Uterus (tissue), 4 donors: ENCODE data around the gene CLCA2. TPM values are rescaled to one million over a fixed set of nuclear protein-coding genes. Genes with fewer than 3 reads are reported as not detected.

ENCODE experiments used
- DNase-seq, 2 donors: peaks; one replicate each; pipeline ENCODE4 v3.0.0-alpha.2; 2019 to 2020
- H3K27ac ChIP-seq, 2 donors: fragments of 200-600 bp; sonication (generic); 1 replicate in 1 of 2; 2 replicates in 1 of 2; pipeline ENCODE4 v1.5.1; 2016 to 2018
- H3K27me3 ChIP-seq, 2 donors: fragments of 200-600 bp; sonication (generic); one replicate each; pipeline ENCODE4 v1.5.1; 2018 to 2019; ENCODE audit warnings: control low read depth in 1 of 2
- H3K36me3 ChIP-seq, 2 donors: fragments of 200-600 bp; sonication (generic); one replicate each; pipeline ENCODE4 v1.5.1; 2019; ENCODE audit warnings: control low read depth in 1 of 2
- H3K4me1 ChIP-seq, 2 donors: fragments of 200-600 bp; sonication (generic); one replicate each; pipeline ENCODE4 v1.5.1; 2018 to 2019; ENCODE audit warnings: control low read depth in 1 of 2
- H3K4me3 ChIP-seq, 2 donors: fragments of 200-600 bp; sonication (generic); 1 replicate in 1 of 2; 2 replicates in 1 of 2; pipeline ENCODE4 v1.5.1; 2018 to 2019; ENCODE audit warnings: mild to moderate bottlenecking in 1 of 2
- H3K9me3 ChIP-seq, 2 donors: fragments of 200-600 bp; sonication (generic); one replicate each; pipeline ENCODE4 v1.5.1; 2019; ENCODE audit warnings: control low read depth in 1 of 2
- CTCF ChIP-seq, 4 experiments: fragments of 200-600 bp in 2 of 4; fragments of 450-650 bp in 2 of 4; sonication (generic) in 2 of 4; IDR thresholded peaks; one replicate each; pipeline ENCODE4 v1.5.1; 2016 to 2019; ENCODE audit warnings: antibody characterized with exemption in 4 of 4, mild to moderate bottlenecking in 2 of 4, moderate library complexity in 1 of 4
- POLR2A ChIP-seq, 2 donors: fragments of 450-650 bp; IDR thresholded peaks; one replicate each; pipeline ENCODE4 v1.6.1; 2016; ENCODE audit warnings: antibody characterized with exemption in 2 of 2, mild to moderate bottlenecking in 1 of 2, moderate library complexity in 1 of 2
- intact Hi-C: fragments of 100-400 bp; cut with DNase I; formaldehyde crosslinking; loops from one replicate; pipeline ENCODE4 v1.15.1; 2023; ENCODE audit warnings: low total_unique reads
- total RNA-seq, 4 donors: library from RNA; depleted of rRNA in 3 of 4; stranded (reverse); fragments of >200 nt in 3 of 4; gene quantifications; one replicate each; pipeline versions ENCODE4 v1.1.0 to v1.2.4, GENCODE V29; 2014 to 2023
- donor health status: DM: yes; HTN: yes; CAD: no.

CLCA2 gene
- total RNA-seq, 4 donors from 2014 or later = not detected

GRCh38 chr1:86449103-86449502 is 25.1 kb downstream of the CLCA2 start:
- no peaks in the 10 kb centered on the region for H3K4me1 ChIP-seq
- H3K9me3 ChIP-seq = no peaks in the 10 kb centered on the region
- H3K27ac ChIP-seq = no peak overlapping the region
- TF ChIP-seq CTCF (IDR thresholded peaks at IDR 0.05) (no peak), POLR2A (IDR thresholded peaks at IDR 0.05) (no peak)
- DNase-seq = no peak
- intact Hi-C loops = no loop called here
- H3K36me3 ChIP-seq = no peaks in the 10 kb centered on the region
- no peak overlapping the region for H3K4me3 ChIP-seq
- no peaks in the 10 kb centered on the region for H3K27me3 ChIP-seq

- no peaks in the 10 kb centered on the region for H3K4me1 ChIP-seq
- H3K27ac ChIP-seq = no peak overlapping the region
- H3K9me3 ChIP-seq = no peaks in the 10 kb centered on the region
- H3K27me3 ChIP-seq = no peaks in the 10 kb centered on the region
- H3K4me3 ChIP-seq = no peak overlapping the region
- no peak for TF ChIP-seq POLR2A (IDR thresholded peaks at IDR 0.05)
- TF ChIP-seq CTCF (IDR thresholded peaks at IDR 0.05) = no peak
- intact Hi-C loops = no loop called here
- H3K36me3 ChIP-seq = no peaks in the 10 kb centered on the region
- DNase-seq = no peak
Measured at GRCh38 chr1:86450847-86451246, 26.9 kb downstream of the CLCA2 start.

DNA sequence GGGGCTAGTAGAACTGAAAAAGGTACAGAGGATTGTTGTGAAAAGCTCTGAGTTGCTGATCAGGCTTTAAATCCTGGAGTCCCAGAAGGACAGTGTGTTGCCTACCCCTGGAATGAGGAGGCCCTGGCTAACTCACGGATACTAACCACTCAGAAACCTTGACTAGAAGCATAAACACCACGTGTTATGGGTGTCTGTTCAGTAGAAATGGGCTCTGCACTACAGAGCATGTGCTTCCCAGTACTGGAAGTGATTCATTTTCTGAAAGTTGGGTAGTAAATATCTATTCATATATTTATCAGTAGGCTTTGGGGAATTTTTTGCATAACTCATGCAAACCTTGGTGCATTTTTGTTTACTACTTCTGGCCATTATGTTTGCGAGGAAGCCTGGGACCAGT is 29.7 kb downstream of the CLCA2 start:
- no peaks in the 10 kb centered on the region for H3K36me3 ChIP-seq
- intact Hi-C loops = no loop called here
- no peaks in the 10 kb centered on the region for H3K9me3 ChIP-seq
- H3K4me3 ChIP-seq = no peak overlapping the region
- H3K27ac ChIP-seq = no peak overlapping the region
- no peaks in the 10 kb centered on the region for H3K27me3 ChIP-seq
- H3K4me1 ChIP-seq = no peaks in the 10 kb centered on the region
- TF ChIP-seq POLR2A (IDR thresholded peaks at IDR 0.05) (no peak), CTCF (IDR thresholded peaks at IDR 0.05) (no peak)
- DNase-seq = no peak

GRCh38 chr1:86455073-86455472 is 31.1 kb downstream of the CLCA2 start:
- no peak for TF ChIP-seq POLR2A (IDR thresholded peaks at IDR 0.05)
- TF ChIP-seq CTCF (IDR thresholded peaks at IDR 0.05) = no peak
- Histone ChIP-seq H3K9me3 (no peaks in the 10 kb centered on the region), H3K4me1 (no peaks in the 10 kb centered on the region), H3K36me3 (no peaks in the 10 kb centered on the region), H3K27ac (no peak overlapping the region), H3K27me3 (no peaks in the 10 kb centered on the region), H3K4me3 (no peak overlapping the region)
- intact Hi-C loops = no loop called here
- DNase-seq = no peak

DNA sequence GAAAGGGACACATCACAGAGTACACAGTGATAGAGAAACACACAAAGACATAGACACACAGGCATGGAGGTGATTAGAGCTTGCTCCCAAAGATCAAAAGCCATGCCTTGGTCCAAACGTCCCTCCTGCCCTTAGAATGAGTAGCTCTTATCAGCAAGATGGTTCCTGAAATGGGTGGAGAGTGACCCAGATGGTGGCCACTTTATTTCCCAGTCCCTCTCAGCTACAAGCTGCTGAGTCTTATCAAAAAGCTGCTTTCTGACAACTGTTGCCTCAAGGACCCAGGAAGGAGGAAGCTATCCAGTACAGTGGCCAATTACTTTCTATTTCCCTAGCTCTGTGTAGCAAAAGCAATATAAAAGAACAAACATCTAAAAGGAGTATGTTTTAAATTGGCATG is 37.0 kb downstream of the CLCA2 start:
- Histone ChIP-seq H3K4me1 (no peaks in the 10 kb centered on the region), H3K4me3 (no peak overlapping the region), H3K36me3 (no peaks in the 10 kb centered on the region), H3K9me3 (no peaks in the 10 kb centered on the region), H3K27ac (no peak overlapping the region), H3K27me3 (no peaks in the 10 kb centered on the region)
- TF ChIP-seq POLR2A (IDR thresholded peaks at IDR 0.05) (no peak), CTCF (IDR thresholded peaks at IDR 0.05) (no peak)
- intact Hi-C loops = no loop called here
- no peak for DNase-seq
